ENCODE data around the gene C1orf94. TPM values are rescaled to one million over a fixed set of nuclear protein-coding genes. Genes with fewer than 3 reads are reported as not detected.

The C1orf94 gene
- total and polyA plus RNA-seq, 2 experiments from 2014 or later, result 4.3 to 5.3 TPM

- no peak overlapping the region for H3K4me2 ChIP-seq
- H3F3A ChIP-seq (replicated peaks; ENCODE audit: low read depth), result no peaks in the 10 kb centered on the region
- Mint-ChIP-seq H3K27me3 (ENCODE audit: insufficient read depth, low read depth, poor library complexity) (peaks cover 9% of the 10 kb centered on the region), H3K27ac (no peak overlapping the region), H3K4me3 (no peak overlapping the region), H3K4me1 (peaks cover 51% of the 10 kb centered on the region), H3K36me3 (ENCODE audit: low read depth) (peaks cover 12% of the 10 kb centered on the region; the same call in 2 of the 3 replicates), H3K9me3 (no peaks in the 10 kb centered on the region)
- ATAC-seq (no peak), DNase-seq (ENCODE audit: low spot score) (no peak)
- peaks cover 53% of the 10 kb centered on the region for H3K79me2 ChIP-seq (replicated peaks; ENCODE audit: insufficient read depth)
- H3K36me3 ChIP-seq (ENCODE audit: insufficient read depth), result no peaks in the 10 kb centered on the region; the same call in 1 of the 2 replicates
- no peak overlapping the region for H3K4me3 ChIP-seq
- no peaks in the 10 kb centered on the region for H3K9me2 ChIP-seq (ENCODE audit: insufficient read depth)
- H3K4me1 ChIP-seq (ENCODE audit: insufficient read depth), result peaks cover 20% of the 10 kb centered on the region
- peaks cover 36% of the 10 kb centered on the region for H4K20me1 ChIP-seq (replicated peaks; ENCODE audit: insufficient read depth)
- no peak for TF ChIP-seq EZH2phosphoT487 (IDR thresholded peaks at IDR 0.05; ENCODE audit: unreplicated experiment)
- no peak for TF ChIP-seq JUNB (IDR thresholded peaks at IDR 0.05; ENCODE audit: unreplicated experiment)
- no peak for TF ChIP-seq NANOG (IDR thresholded peaks at IDR 0.05; ENCODE audit: borderline replicate concordance)
- no peak for TF ChIP-seq REST (IDR thresholded peaks at IDR 0.05; ENCODE audit: unreplicated experiment)
- no peak for TF ChIP-seq ZNF331 (CRISPR knock-in tag; IDR thresholded peaks at IDR 0.05; ENCODE audit: low read depth)
- no peak for TF ChIP-seq POLR2AphosphoS5 (IDR thresholded peaks at IDR 0.05; ENCODE audit: low read depth)
- no peak for TF ChIP-seq CTCF (conservative IDR thresholded peaks at IDR 0.05; ENCODE audit: low read depth in 2 of 2)
- no peak for TF ChIP-seq STAT1 (IDR thresholded peaks at IDR 0.05; ENCODE audit: unreplicated experiment)
- TF ChIP-seq ETS1 (IDR thresholded peaks at IDR 0.05), result no peak
- TF ChIP-seq ZNF114 (CRISPR knock-in tag; IDR thresholded peaks at IDR 0.05), result no peak
- no peak for TF ChIP-seq CREB1 (CRISPR knock-in tag; IDR thresholded peaks at IDR 0.05; ENCODE audit: low read depth)
- TF ChIP-seq EZH2 (IDR thresholded peaks at IDR 0.05; ENCODE audit: low read depth, unreplicated experiment), result no peak
- TF ChIP-seq, protein P1, sequence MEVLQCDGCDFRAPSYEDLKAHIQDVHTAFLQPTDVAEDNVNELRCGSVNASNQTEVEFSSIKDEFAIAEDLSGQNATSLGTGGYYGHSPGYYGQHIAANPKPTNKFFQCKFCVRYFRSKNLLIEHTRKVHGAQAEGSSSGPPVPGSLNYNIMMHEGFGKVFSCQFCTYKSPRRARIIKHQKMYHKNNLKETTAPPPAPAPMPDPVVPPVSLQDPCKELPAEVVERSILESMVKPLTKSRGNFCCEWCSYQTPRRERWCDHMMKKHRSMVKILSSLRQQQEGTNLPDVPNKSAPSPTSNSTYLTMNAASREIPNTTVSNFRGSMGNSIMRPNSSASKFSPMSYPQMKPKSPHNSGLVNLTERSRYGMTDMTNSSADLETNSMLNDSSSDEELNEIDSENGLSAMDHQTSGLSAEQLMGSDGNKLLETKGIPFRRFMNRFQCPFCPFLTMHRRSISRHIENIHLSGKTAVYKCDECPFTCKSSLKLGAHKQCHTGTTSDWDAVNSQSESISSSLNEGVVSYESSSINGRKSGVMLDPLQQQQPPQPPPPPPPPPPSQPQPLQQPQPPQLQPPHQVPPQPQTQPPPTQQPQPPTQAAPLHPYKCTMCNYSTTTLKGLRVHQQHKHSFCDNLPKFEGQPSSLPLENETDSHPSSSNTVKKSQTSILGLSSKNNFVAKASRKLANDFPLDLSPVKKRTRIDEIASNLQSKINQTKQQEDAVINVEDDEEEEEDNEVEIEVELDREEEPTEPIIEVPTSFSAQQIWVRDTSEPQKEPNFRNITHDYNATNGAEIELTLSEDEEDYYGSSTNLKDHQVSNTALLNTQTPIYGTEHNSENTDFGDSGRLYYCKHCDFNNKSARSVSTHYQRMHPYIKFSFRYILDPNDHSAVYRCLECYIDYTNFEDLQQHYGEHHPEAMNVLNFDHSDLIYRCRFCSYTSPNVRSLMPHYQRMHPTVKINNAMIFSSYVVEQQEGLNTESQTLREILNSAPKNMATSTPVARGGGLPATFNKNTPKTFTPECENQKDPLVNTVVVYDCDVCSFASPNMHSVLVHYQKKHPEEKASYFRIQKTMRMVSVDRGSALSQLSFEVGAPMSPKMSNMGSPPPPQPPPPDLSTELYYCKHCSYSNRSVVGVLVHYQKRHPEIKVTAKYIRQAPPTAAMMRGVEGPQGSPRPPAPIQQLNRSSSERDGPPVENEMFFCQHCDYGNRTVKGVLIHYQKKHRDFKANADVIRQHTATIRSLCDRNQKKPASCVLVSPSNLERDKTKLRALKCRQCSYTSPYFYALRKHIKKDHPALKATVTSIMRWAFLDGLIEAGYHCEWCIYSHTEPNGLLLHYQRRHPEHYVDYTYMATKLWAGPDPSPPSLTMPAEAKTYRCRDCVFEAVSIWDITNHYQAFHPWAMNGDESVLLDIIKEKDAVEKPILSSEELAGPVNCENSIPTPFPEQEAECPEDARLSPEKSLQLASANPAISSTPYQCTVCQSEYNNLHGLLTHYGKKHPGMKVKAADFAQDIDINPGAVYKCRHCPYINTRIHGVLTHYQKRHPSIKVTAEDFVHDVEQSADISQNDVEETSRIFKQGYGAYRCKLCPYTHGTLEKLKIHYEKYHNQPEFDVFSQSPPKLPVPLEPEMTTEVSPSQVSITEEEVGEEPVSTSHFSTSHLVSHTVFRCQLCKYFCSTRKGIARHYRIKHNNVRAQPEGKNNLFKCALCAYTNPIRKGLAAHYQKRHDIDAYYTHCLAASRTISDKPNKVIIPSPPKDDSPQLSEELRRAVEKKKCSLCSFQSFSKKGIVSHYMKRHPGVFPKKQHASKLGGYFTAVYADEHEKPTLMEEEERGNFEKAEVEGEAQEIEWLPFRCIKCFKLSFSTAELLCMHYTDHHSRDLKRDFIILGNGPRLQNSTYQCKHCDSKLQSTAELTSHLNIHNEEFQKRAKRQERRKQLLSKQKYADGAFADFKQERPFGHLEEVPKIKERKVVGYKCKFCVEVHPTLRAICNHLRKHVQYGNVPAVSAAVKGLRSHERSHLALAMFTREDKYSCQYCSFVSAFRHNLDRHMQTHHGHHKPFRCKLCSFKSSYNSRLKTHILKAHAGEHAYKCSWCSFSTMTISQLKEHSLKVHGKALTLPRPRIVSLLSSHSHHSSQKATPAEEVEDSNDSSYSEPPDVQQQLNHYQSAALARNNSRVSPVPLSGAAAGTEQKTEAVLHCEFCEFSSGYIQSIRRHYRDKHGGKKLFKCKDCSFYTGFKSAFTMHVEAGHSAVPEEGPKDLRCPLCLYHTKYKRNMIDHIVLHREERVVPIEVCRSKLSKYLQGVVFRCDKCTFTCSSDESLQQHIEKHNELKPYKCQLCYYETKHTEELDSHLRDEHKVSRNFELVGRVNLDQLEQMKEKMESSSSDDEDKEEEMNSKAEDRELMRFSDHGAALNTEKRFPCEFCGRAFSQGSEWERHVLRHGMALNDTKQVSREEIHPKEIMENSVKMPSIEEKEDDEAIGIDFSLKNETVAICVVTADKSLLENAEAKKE (CRISPR knock-in tag; IDR thresholded peaks at IDR 0.05), result no peak
- no peak overlapping the region for H3K27ac ChIP-seq (ENCODE audit: low read depth)
- H2AFZ ChIP-seq, result no peak overlapping the region
- H3K27me3 ChIP-seq (ENCODE audit: insufficient read depth), result no peaks in the 10 kb centered on the region
Measured at GRCh38 chr1:34143975-34144374, 32.7 kb upstream of the C1orf94 start.

Measured in GM23338 (cell line).